ENCODE measurements around the gene FBXO38.
A peak's percentile ranks its signal among the peaks of the same experiment; 100 is the strongest.

The FBXO38 gene

GRCh38 chr5:148383564-148384379 is at the start of gene FBXO38:
Gene FBXO38, plus strand, starts transcription at chr5:148383958. Its CDS starts 10,819 bp downstream, at chr5:148394777.
- DNase-seq: peak; percentile 68

- no peak for DNase-seq
These were observed 48.5 kb upstream of the FBXO38 start, which contains the start of gene SPINK9 for GRCh38 chr5:148335259-148335658. Gene SPINK9, plus strand, starts transcription at chr5:148335559. Its CDS starts 55 bp downstream, at chr5:148335614.

- no peak for DNase-seq
These were observed 46.9 kb upstream of the FBXO38 start for GRCh38 chr5:148336704-148337435.

GRCh38 chr5:148342371-148343045 is 41.2 kb upstream of the FBXO38 start:
- DNase-seq: no peak

- no peak for DNase-seq
These were observed 40.7 kb upstream of the FBXO38 start for GRCh38 chr5:148343046-148343407.

GRCh38 chr5:148343603-148344487 is 39.9 kb upstream of the FBXO38 start:
- DNase-seq: no peak

- no peak for DNase-seq
These were observed 36.1 kb upstream of the FBXO38 start for GRCh38 chr5:148347706-148348105.

GRCh38 chr5:148352696-148353095 is 31.1 kb upstream of the FBXO38 start:
- DNase-seq: no peak

GRCh38 chr5:148353634-148354033 is 30.1 kb upstream of the FBXO38 start:
- no peak for DNase-seq

GRCh38 chr5:148364343-148364742 is 19.4 kb upstream of the FBXO38 start:
- DNase-seq: no peak

- no peak for DNase-seq
These were observed 15.5 kb upstream of the FBXO38 start for GRCh38 chr5:148368299-148368698.

- DNase-seq: no peak
These were observed 11.5 kb upstream of the FBXO38 start for GRCh38 chr5:148372166-148372725.

- DNase-seq: no peak
These were observed 10.9 kb upstream of the FBXO38 start for GRCh38 chr5:148372893-148373292.

GRCh38 chr5:148374690-148375360 is 8.9 kb upstream of the FBXO38 start:
- no peak for DNase-seq

GRCh38 chr5:148376198-148376597 is 7.6 kb upstream of the FBXO38 start:
- no peak for DNase-seq

GRCh38 chr5:148378670-148379069 is 5.1 kb upstream of the FBXO38 start:
- no peak for DNase-seq

- no peak for DNase-seq
These were observed 4.4 kb upstream of the FBXO38 start for GRCh38 chr5:148379340-148379739.

- DNase-seq: no peak
These were observed 1.9 kb upstream of the FBXO38 start for GRCh38 chr5:148381906-148382305.

- no peak for DNase-seq
These were observed 797 bp upstream of the FBXO38 start for GRCh38 chr5:148382961-148383360.

GRCh38 chr5:148384380-148384737 is 601 bp downstream of the FBXO38 start:
- no peak for DNase-seq

GRCh38 chr5:148385094-148385493 is 1.3 kb downstream of the FBXO38 start:
- no peak for DNase-seq

- DNase-seq: no peak
These were observed 2.3 kb downstream of the FBXO38 start for GRCh38 chr5:148386041-148386440.
